Inflammatory macrophage treated with lipopolysaccharide for 4 hours (primary cell): ENCODE data around the gene GSTK1.
A peak's percentile ranks its signal among the peaks of the same experiment; 100 is the strongest.
"Not testable (repeated sequence)": the region's sequence is repeated elsewhere in the genome, so short reads cannot be mapped to it uniquely, and the experiment has no call there.

Experiments used
- DNase-seq: peaks from one replicate; pipeline ENCODE4 v3.0.0-alpha.2; 2020

GSTK1 gene

DNA sequence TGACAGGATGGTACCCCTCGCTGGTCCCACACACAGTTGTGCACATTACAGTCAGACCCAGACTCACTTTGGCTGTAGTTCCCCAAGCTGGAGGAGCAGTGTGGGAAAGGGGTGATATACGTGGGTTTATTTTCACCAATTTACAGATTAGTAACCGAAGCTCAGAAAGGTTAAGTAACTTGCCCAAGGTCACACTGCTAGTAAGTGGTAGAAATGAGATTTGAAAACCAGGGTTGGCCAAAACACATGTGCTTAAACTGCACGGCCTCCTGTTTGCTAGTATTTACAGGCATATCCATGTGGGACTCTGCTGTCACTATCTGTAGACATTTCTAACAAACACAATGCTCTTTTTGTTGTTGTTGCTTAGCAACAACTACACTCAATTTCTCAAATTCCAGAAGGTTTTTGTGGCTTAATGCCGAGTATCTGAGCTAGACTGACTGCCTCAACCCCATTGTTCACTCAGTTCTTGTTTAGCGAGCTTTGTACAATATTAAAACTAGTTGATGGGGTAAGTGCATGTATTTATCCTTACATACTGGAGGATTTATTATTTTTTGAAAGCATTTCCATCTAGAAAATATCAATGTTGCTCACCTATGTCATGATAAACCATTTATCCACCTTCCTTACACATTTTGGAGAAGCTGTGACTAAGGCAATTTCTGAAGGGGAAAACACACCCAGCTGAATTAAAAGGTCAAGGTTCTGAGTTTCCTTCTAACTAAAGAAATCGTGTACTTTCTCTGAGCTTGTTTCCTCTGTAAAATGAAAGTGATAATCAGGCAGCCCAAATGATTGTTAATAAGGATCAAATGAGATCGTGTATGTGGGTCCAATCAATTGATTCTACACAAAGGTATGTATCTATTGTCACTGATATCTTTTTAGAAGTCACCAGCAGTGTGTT lies 16.2 kb downstream of the GSTK1 start:
- peak; percentile 80 for DNase-seq

DNA sequence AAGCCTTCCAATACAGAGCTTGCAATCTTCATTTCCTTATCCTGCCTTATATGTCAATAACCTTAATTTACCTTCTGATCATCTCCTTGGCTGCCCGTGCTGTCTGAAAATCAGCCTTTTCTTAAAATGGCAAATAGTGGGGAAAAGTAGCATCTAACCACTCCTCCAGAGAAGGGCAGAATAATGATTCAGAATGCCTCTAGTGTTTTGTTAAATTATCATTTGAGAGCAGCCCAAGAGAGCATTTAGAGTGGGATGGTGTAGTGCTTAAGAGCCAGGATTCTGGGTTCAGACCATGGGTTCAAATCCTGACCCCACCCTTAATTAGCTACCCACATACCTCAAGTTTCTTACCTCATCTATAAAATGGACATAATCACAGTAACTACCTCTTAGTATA lies 16.9 kb downstream of the GSTK1 start:
- peak; percentile 8 for DNase-seq

DNA sequence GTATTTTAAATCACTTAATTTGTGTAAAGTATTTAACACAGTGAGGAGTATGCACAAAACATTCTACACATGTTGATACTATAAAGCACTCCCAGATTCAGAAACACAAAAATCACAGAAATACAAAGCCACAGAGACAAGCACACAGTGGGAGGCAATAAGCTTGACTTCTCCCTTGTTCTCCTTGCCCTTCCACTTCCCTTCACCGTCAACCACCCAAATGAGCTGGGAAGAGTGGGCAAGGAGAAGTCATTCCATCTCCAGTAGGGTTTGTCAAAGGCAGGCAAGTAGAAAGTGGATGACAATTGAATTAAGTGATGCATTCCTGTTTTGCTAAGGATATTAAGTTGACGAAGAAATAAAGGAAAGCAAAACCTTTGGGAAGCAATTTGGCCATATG lies 17.3 kb downstream of the GSTK1 start:
- DNase-seq: peak; percentile 28

DNA sequence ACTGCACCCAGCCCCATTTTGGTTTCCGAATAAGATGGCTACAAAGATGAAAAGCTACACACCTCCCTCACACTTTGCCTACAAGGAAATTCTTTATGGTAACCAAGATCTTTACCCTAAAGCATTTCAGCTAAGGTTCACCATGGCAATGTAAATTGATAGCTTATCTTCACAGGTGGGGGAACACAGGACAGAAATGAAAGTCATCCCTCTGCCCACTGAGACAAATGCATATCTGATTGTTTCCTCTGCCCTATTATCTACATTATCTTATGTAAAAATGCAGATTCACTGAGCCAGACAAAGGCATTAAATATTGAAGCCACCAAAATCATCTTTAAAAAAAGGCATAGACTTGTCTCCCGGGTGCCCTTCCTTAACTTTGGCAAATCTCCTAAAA lies 18.3 kb downstream of the GSTK1 start:
- DNase-seq: no peak

DNA sequence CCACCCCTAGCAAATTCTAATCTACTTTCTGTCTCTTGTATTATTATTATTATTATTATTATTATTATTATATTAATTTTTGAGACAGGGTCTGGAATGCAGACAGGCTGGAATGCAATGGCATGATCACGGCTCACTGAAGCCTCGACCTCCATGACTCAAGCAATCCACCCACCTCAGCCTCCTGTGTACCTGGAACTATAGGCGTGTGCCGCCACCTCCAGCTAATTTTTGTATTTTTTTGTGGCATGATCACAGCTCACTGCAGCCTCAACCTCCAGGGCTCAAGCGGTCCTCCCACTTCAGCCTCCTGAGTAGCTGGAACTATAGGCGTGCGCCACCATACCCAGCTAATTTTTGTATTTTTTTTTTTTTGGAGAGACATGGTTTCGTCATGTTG lies 18.9 kb downstream of the GSTK1 start:
- no peak for DNase-seq

DNA sequence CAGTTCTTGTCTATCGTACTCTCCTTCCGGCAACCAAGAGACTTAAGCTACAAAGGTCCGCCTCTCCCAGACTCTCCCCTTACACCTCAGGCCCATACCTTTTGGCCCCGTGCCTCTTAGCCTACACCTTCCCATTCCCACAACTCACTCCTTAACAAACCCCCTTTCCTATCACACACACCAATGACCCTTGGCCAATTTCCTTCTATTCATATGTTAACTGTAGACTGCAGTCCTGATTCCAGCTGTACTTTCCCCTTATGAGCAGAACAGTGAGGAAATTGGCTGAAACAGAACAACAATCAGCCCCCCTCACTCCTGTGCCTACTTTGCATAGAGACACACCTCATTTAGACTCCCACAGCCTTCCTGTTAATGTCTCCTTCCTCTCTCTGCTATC lies 20.1 kb downstream of the GSTK1 start:
- DNase-seq: no peak

DNA sequence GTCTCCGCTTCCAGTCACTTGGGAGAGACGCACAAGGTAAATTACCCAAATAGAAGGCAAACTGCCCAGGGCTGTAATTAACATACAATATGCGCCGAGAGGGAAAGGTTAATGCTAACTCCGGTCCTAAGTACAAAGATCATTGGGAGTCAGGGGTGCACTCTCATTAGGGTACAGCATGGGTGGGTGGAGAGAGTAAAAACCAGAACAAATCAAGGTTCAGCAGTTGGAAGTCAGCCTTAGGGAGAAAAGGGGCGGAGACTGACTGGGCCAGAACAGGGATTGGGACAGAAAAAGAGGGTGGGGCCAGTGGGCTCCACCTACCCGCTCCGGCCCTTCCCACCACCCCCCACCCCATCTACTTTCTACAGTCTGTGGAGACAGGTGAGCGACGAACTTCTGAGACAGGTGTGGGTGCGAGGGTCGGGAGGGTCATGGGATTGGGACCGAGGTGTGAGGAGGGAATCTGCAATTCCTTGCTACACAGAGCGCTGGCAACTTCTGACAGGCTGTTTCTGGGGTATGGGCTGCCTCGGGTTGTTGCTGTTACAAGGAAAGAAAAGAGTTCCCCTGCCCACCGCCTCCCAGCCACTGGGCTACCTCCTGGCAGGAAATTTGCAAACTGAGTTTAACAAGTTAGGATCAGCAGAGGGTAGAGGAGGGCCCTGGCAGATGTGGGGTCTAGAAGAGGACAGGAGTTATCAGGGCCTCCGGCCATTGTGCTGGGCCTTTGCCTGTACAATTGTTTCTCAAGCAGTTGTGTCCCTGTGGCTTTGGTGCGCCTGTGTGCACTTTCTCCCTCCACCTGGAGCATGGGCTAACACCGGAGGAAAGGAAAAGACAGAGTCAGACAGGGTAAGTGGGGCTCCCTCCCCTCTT lies 21.6 kb downstream of the GSTK1 start, which contains the start of gene TMEM139:
Gene TMEM139, plus strand, starts transcription at position 368 of the 879 bp plus-strand sequence. CDS start 1,000 bp downstream, outside the sequence.
- no peak for DNase-seq

DNA sequence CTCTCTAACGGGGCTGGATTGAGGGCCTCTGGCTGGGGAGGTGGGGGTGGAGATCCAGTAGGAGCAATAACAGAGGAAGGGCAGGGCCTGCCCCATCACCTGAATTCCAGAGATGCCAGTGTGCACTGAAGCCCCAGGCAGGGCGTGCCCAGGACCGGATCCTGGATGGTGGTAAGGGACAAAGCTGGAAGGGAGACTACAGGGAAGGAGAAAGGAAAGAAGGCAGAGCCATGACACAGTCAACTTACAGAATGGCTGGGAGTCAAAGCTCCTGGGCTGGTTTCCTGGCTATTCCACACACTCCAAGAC lies 22.2 kb downstream of the GSTK1 start:
- no peak for DNase-seq

DNA sequence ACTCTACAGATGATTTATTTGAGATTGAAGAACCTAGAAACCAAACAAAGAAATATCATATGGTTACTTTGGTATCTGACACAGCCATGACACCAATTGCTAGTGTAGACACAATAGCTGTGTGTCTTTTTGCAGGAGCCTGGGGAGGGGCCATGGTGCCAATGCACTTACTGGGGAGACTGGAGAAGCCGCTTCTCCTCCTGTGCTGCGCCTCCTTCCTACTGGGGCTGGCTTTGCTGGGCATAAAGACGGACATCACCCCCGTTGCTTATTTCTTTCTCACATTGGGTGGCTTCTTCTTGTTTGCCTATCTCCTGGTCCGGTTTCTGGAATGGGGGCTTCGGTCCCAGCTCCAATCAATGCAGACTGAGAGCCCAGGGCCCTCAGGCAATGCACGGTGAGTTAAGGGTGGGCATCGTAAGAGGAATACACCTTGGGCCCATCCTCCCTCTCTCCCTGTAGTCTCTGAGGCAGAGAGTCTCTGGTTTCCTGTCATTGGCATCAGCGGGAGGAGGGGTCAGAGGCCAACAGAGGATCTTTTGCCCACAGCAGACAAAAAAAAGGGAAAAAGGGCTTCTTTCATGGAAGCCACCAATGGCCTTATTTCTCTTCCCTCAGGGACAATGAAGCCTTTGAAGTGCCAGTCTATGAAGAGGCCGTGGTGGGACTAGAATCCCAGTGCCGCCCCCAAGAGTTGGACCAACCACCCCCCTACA lies 22.7 kb downstream of the GSTK1 start:
- no peak for DNase-seq

DNA sequence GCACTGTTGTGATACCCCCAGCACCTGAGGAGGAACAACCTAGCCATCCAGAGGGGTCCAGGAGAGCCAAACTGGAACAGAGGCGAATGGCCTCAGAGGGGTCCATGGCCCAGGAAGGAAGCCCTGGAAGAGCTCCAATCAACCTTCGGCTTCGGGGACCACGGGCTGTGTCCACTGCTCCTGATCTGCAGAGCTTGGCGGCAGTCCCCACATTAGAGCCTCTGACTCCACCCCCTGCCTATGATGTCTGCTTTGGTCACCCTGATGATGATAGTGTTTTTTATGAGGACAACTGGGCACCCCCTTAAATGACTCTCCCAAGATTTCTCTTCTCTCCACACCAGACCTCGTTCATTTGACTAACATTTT lies 23.3 kb downstream of the GSTK1 start:
- DNase-seq: no peak

DNA sequence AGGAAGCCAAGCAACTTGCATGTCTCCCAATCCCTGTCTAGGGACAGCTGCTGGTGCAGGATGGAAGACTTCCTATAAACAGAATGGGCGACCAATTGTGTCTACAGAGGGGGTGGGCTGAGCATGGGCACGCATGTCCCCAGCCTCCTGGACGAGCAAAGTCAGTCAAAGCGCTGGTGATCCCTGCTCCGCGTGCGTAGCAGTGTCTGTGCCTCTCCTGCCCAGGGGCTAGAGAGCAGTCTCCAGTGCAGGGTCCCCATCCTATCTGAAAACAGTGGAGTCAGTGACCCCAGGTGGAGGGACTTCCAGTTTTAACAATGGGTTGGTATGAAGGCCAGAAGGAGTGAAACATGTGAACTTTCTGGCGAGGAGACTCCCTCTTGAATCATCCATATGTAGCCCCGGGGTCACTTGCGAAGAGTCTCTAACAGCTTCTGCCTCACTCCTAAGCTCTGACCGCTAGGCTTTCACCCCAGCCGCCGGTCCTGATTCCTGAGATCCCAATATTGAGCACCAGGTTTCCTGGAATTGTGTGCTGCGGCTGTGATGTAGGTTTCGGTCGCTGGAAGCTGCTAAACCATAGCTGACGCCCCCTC lies 24.2 kb downstream of the GSTK1 start:
- no peak for DNase-seq

DNA sequence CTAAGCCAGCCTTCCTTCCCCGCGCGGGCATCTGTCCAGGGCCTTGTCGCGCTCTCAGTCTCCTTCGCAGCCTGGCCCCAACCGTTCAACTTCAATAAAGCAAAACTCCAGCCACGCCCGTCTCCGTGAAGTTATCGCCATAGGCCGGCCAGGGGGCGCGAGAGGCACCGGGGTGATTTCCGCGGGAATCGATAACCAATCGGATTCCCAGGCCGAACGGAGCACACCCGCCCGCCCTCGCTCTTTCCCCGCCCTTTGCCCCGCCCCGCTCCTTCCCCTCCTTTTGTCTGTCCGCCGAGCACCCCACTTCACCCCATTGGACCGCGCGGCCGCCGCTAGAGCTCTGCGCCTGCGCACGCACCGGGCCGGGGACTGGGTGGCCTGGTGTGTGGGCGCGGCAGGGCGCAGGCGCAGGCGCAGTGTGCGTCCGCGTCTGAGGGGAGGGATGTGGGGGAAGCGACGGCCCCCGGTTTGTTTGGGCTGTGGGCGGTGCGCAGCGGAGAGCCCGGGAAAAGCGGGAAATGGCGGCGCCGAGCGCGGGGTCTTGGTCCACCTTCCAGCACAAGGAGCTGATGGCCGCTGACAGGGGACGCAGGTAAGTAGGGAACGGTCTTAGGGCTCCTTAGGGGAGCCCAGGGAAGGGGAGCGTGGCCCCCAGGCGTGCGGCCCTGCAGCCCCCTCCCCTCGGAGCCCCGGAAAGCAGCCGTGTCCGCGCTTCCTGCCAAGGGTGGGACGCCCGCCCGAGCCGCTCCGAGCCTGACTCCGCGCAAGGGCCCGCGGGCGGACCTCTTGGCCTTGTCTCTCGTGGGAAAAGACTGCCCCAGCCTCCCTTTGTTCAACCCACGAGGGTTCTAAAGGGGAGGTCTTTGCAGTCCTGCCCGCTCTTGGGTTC lies 24.9 kb downstream of the GSTK1 start, which contains the start of gene CASP2:
Gene CASP2, plus strand, starts transcription at position 417 of the 892 bp plus-strand sequence. Its CDS starts 105 bp downstream, at position 522.
- peak; percentile 95 for DNase-seq

DNA sequence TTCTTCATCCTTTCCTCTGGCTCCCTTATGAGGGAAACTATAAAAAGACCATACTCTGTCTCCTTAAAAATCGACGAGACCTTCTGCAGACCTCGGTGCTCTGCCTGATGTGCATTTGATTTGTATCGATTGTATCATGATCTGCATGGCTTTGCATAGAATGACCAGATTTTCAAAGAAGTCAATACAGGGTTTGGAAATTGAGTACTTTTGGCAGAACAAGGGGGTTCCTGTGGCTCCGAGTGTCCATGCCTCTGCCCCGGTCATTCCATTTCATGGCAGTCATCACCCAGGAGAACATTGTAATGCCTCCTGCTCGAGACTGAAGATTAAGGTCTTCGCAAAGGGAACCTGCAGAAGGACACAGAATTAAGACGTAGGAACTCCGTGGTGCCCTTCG lies 25.6 kb downstream of the GSTK1 start:
- DNase-seq: no peak

DNA sequence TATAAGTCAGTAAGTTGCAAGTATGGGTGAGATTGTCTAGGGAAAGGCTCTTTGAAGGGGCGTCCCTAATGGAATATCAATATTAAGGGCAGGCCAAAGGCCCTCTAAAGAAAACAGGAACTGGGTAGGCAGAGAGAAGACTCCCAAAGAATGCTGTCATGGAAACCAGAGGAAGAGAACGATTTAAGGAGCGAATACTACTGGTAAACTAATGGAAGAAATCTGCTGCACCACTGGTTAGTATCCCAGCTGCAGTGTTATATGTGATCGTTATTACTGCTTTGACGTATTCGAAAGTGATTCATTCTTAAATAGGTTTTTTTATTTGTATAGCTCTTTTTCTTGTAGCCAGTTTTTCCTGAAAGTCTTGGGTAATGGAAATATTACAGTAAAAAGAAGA lies 26.2 kb downstream of the GSTK1 start:
- peak; percentile 32 for DNase-seq

DNA sequence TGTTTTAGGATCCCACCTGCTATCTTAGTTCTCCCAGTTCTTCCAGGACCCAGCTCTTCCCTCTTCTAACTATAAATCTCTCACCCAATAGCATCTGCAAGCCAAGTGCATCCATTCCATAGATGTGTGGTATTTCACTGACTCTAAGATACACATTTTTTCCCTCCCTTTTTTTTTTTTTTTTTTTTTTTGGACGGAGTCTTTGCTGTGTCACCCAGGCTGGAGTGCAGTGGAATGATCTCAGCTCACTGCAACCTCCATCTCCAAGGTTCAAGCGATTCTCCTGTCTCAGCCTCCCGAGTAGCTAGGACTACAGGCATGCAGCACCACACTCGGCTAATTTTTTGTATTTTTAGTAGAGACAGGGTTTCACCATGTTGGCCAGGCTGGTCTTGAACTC lies 26.6 kb downstream of the GSTK1 start:
- DNase-seq: not testable (repeated sequence)

DNA sequence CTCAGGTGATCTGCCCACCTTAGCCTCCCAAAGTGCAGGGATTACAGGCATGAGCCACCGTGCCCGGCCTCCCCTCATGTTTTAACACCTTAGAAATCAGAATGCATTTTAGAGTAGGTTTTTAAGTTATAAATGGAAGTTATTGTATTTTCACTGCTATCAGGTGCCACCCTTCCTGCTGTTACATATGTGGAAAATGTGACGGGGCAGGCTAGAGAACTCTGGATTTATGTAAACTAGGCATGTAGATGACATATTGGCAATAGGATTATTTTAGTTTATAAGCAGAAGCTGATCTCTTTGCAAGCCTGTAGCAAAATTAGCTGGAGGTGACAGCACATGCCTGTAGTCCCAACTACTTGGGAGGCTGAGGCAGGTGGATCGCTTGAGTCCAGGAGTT lies 27.1 kb downstream of the GSTK1 start:
- no peak for DNase-seq

DNA sequence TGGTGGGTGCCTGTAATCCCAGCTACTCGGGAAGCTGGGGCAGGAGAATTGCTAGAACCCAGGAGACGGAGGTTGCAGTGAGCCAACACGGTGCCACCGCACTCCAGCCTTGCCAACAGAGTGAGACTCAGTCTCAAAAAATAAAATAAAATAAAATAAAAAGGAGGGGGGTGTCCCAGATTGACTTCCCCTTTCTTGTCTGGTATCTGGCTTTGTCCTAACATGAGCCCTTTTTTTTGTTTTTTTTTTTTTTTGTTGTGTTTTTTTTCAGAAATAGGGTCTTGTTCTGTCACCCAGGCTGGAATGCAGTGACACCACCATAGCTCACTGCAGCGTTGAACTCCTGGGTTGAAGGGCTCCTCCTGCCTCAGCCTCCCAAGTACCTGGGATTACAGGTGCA lies 29.6 kb downstream of the GSTK1 start:
- no peak for DNase-seq

DNA sequence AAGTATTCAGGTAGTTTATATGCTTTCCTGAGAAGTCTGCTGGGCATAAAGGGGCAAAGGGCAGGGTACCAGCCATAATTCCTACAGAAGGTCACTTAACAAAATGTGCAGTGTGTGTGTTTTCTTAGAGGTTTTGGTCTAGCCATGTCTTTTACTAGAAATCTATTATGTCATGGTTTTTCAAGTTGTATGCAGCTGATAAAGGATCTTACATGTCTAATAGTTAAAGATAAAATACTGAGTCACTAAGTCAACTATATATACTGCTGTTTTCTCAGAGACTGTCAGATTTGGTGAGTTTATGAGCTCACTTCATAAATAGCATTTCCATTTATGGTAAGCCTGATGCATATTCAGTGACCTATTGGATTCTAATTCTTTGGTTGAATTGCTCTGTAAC lies 32.6 kb downstream of the GSTK1 start:
- no peak for DNase-seq

DNA sequence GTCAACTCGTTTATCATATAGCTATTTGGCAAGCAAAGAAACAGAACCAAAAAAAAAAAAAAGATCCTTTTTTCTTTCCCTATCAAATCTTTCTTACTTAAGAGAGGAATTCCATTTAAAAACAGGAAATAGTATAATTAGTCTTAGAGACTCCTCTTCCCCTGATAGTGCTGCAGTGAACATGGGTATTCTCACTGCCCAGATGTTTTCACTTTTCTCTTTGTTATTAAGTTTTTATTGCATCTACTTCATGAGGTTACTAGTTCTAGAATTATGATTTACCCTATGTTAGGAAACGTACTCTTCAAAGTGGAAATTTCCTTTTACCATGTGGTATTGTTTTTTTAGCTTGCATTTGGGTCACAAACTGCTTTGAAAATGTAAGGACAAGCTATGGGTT lies 33.4 kb downstream of the GSTK1 start:
- DNase-seq: no peak

DNA sequence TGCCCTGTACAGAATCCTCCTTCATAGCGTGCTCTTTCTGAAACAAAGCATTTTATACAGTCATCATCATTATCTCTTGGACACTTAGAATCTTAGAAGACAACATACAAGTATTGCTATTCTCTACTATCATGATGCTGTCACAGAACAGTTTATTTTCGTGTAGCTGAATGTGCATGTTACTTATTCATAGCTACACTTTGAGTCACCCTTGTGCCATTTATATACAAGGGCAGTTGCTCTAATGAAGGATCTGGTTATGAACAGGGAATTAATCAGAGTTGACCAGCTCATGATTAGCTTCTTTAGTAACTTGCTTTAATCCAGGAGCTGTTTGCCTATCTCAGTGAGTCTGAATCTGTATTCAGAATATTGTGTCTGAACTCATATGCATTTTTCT lies 36.1 kb downstream of the GSTK1 start:
- DNase-seq: no peak

DNA sequence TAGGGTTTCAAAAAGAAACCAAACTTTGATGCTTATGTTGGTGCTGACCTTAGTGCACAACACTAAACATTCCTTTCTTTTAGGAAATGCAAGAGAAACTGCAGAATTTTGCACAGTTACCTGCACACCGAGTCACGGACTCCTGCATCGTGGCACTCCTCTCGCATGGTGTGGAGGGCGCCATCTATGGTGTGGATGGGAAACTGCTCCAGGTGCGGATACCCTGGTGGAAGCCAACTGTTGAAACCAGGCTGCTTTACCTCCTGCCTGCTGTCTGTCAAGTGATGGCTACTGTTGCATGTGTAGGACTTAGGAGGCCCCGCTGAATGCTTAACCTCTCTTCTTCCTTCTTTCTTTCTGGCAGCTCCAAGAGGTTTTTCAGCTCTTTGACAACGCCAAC lies 36.6 kb downstream of the GSTK1 start:
- no peak for DNase-seq
